HepG2 (cell line): ENCODE measurements around the gene TEAD1.

ENCODE experiments used
- KLF13 ChIP-seq: sonication (generic); formaldehyde crosslinking; IDR thresholded peaks from 2 replicates; pipeline ENCODE4 v1.4.0; 2020; ENCODE audit warnings: mild to moderate bottlenecking, missing genetic modification reagents
- POLR2A ChIP-seq, 2 experiments: IDR thresholded peaks; 2 replicates each; pipeline ENCODE4 v1.6.1; 2011; ENCODE audit warnings: low read depth in 2 of 2, low read length in 2 of 2, mild to moderate bottlenecking in 1 of 2, moderate library complexity in 1 of 2; ENCODE audit not compliant: insufficient read depth in 1 of 2
- RAD51 ChIP-seq: fragments of 450-650 bp; IDR thresholded peaks from 2 replicates; pipeline ENCODE4 v1.6.1; 2016; ENCODE audit warnings: borderline replicate concordance
- TAF1 ChIP-seq: sonication (generic); formaldehyde crosslinking; IDR thresholded peaks from 2 replicates; pipeline ENCODE4 v1.4.0; 2020; ENCODE audit warnings: missing genetic modification reagents
- TP53 ChIP-seq: sonication (generic); formaldehyde crosslinking; conservative IDR thresholded peaks from 2 replicates; pipeline ENCODE4 v1.4.0; 2020; ENCODE audit warnings: missing genetic modification reagents
- YY1 ChIP-seq: IDR thresholded peaks from 2 replicates; pipeline ENCODE4 v1.6.1; 2011; ENCODE audit warnings: low read length, low read depth, moderate library complexity, mild to moderate bottlenecking; ENCODE audit not compliant: insufficient read depth, insufficient replicate concordance
- ZFP36 ChIP-seq: fragments of 150-350 bp; IDR thresholded peaks from 2 replicates; pipeline ENCODE4 v1.6.1; 2018; ENCODE audit warnings: borderline replicate concordance, low read length, low read depth; ENCODE audit not compliant: partially characterized antibody
- ZIK1 ChIP-seq: sonication (generic); formaldehyde crosslinking; IDR thresholded peaks from 2 replicates; pipeline ENCODE4 v1.5.0; 2020; ENCODE audit warnings: mild to moderate bottlenecking, low read depth, missing genetic modification reagents, borderline replicate concordance
- ZNF792 ChIP-seq: IDR thresholded peaks from 2 replicates; pipeline ENCODE4 v1.6.1; 2016
- TF ChIP-seq, protein P1 (sequence below): IDR thresholded peaks from 2 replicates; pipeline ENCODE4 v1.6.1; 2016; ENCODE audit warnings: low read depth, borderline replicate concordance
- TF ChIP-seq, protein P2 (sequence below): sonication (generic); formaldehyde crosslinking; IDR thresholded peaks from 2 replicates; pipeline ENCODE4 v1.5.0; 2020; ENCODE audit warnings: mild to moderate bottlenecking, missing genetic modification reagents, moderate library complexity
- TF ChIP-seq, protein P3 (sequence below): sonication (generic); formaldehyde crosslinking; IDR thresholded peaks from 2 replicates; pipeline ENCODE4 v1.5.0; 2020; ENCODE audit warnings: missing genetic modification reagents
- TF ChIP-seq, protein P4 (sequence below): IDR thresholded peaks from 2 replicates; pipeline ENCODE4 v1.6.1; 2016; ENCODE audit warnings: control low read depth

DNA sequence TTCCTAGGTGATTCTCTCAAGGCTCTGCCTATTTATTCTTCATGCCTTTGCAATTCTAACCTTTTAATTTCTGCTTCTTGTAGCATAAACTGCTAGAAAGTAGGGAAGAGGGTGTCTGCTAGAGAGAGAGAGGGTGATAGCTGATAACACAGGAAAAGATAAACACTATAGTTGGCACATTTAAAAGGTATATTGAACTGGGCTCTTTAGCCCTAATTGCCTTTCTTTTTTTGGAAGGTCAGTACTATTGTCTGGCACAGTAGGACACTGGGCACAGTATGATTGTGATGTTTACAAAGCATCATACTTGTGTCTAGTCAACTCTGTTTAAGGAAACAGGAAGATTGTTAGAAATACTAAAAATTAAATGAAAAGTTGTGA, 33.3 kb downstream of the TEAD1 start:
- no peak for TF ChIP-seq ZNF792 (CRISPR knock-in tag)
- TF ChIP-seq, protein P1, sequence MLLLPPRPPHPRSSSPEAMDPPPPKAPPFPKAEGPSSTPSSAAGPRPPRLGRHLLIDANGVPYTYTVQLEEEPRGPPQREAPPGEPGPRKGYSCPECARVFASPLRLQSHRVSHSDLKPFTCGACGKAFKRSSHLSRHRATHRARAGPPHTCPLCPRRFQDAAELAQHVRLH (CRISPR knock-in tag) = no peak
- no peak for TF ChIP-seq YY1
- no peak for TF ChIP-seq TAF1 (CRISPR knock-in tag)
- TF ChIP-seq, protein P2, sequence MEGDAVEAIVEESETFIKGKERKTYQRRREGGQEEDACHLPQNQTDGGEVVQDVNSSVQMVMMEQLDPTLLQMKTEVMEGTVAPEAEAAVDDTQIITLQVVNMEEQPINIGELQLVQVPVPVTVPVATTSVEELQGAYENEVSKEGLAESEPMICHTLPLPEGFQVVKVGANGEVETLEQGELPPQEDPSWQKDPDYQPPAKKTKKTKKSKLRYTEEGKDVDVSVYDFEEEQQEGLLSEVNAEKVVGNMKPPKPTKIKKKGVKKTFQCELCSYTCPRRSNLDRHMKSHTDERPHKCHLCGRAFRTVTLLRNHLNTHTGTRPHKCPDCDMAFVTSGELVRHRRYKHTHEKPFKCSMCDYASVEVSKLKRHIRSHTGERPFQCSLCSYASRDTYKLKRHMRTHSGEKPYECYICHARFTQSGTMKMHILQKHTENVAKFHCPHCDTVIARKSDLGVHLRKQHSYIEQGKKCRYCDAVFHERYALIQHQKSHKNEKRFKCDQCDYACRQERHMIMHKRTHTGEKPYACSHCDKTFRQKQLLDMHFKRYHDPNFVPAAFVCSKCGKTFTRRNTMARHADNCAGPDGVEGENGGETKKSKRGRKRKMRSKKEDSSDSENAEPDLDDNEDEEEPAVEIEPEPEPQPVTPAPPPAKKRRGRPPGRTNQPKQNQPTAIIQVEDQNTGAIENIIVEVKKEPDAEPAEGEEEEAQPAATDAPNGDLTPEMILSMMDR (CRISPR knock-in tag) = no peak
- TF ChIP-seq ZIK1 (CRISPR knock-in tag) = no peak
- no peak for TF ChIP-seq ZFP36
- no peak for TF ChIP-seq RAD51
- no peak for TF ChIP-seq KLF13 (CRISPR knock-in tag)
- no peak for TF ChIP-seq TP53 (CRISPR knock-in tag)
- TF ChIP-seq POLR2A (IDR thresholded peaks at IDR 0.05; ENCODE audit: insufficient read depth in 1 of 2, low read depth in 2 of 2, low read length in 2 of 2) = no peak
- TF ChIP-seq, protein P3, sequence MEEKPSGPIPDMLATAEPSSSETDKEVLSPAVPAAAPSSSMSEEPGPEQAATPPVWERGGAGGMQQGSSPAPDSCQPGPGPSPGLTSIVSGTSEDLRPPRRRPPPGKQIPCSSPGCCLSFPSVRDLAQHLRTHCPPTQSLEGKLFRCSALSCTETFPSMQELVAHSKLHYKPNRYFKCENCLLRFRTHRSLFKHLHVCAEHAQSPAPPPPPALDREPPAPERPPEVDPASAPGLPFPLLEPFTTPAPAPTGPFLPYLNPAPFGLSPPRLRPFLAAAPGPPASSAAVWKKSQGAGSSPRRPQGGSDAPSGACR (CRISPR knock-in tag) = no peak
- TF ChIP-seq, protein P4, sequence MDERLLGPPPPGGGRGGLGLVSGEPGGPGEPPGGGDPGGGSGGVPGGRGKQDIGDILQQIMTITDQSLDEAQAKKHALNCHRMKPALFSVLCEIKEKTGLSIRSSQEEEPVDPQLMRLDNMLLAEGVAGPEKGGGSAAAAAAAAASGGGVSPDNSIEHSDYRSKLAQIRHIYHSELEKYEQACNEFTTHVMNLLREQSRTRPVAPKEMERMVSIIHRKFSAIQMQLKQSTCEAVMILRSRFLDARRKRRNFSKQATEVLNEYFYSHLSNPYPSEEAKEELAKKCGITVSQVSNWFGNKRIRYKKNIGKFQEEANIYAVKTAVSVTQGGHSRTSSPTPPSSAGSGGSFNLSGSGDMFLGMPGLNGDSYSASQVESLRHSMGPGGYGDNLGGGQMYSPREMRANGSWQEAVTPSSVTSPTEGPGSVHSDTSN = no peak
